Panc1 (cell line): ENCODE measurements around the gene GRID2. TPM values are rescaled to one million over a fixed set of nuclear protein-coding genes. Genes with fewer than 3 reads are reported as not detected.

ENCODE experiments used
- ATAC-seq: fragments of 200-7000 bp; cut with Tn5 transposase; 2 replicates; pipeline ENCODE4 v1.9.1; 2020; ENCODE audit warnings: mild to moderate bottlenecking, moderate library complexity
- BruUV-seq: library from RNA; stranded (reverse); fragments of 400-500 nt; replicated peaks from 2 replicates; lab custom pipeline; 2021; lab: Mats Ljungman, UMichigan
- CTCF ChIA-PET: fragments of 300-600 bp; sonication (Branson Sonifier 250); formaldehyde crosslinking; loops from one replicate; lab custom pipeline; 2022; ENCODE audit warnings: antibody characterized with exemption; lab: Charles Lee
- POLR2A ChIA-PET: fragments of 300-600 bp; sonication (Branson Sonifier 250); formaldehyde crosslinking; loops from one replicate; lab custom pipeline; 2022; ENCODE audit warnings: antibody characterized with exemption; lab: Charles Lee
- DNase-seq: peaks from one replicate; pipeline ENCODE4 v3.0.0-alpha.2; 2010; ENCODE audit warnings: low read depth, low spot score
- H3K27ac ChIP-seq: 2 replicates; pipeline ENCODE4 v1.5.1; 2011; ENCODE audit warnings: mild to moderate bottlenecking, low read length, inconsistent platforms
- H3K27me3 ChIP-seq: fragments of 200-500 bp; sonication (Bioruptor generic); 2 replicates; pipeline ENCODE4 v1.6.0; 2014; ENCODE audit warnings: low read length, inconsistent platforms; ENCODE audit not compliant: control insufficient read depth, insufficient read depth
- H3K36me3 ChIP-seq: fragments of 200-500 bp; sonication (Bioruptor generic); 2 replicates; pipeline ENCODE4 v1.5.1; 2014; ENCODE audit warnings: inconsistent platforms, mild to moderate bottlenecking, low read length, moderate library complexity; ENCODE audit not compliant: control insufficient read depth, insufficient read depth
- H3K4me1 ChIP-seq: 2 replicates; pipeline ENCODE4 v1.5.1; 2011; ENCODE audit warnings: inconsistent platforms, mild to moderate bottlenecking, low read length, moderate library complexity; ENCODE audit not compliant: control insufficient read depth, insufficient read depth
- H3K4me3 ChIP-seq, 2 experiments: 2 replicates each; pipeline ENCODE4 v1.5.1; 2011 to 2012; ENCODE audit warnings: low read depth in 2 of 2, low read length in 2 of 2, mild to moderate bottlenecking in 2 of 2, inconsistent platforms in 1 of 2, moderate library complexity in 1 of 2
- H3K9me3 ChIP-seq: fragments of 200-500 bp; sonication (Bioruptor generic); 2 replicates; pipeline ENCODE4 v1.5.1; 2014; ENCODE audit warnings: low read depth, mild to moderate bottlenecking, inconsistent platforms, low read length, moderate library complexity; ENCODE audit not compliant: control insufficient read depth, insufficient read depth
- CTCF ChIP-seq: fragments of 450-650 bp; IDR thresholded peaks from 2 replicates; pipeline ENCODE4 v1.5.1; 2017; ENCODE audit warnings: mild to moderate bottlenecking
- POLR2AphosphoS5 ChIP-seq: IDR thresholded peaks from 2 replicates; pipeline ENCODE4 v1.6.1; 2012; ENCODE audit warnings: mild to moderate bottlenecking, low read depth, low read length, moderate library complexity
- REST ChIP-seq, 2 experiments: IDR thresholded peaks; 2 replicates each; pipeline ENCODE4 v1.6.1; 2011 to 2012; ENCODE audit warnings: low read depth in 2 of 2, control low read depth in 1 of 2, low read length in 1 of 2, mild to moderate bottlenecking in 1 of 2, moderate library complexity in 1 of 2; ENCODE audit not compliant: insufficient read depth in 1 of 2
- SIN3A ChIP-seq: IDR thresholded peaks from 2 replicates; pipeline ENCODE4 v1.6.1; 2012; ENCODE audit warnings: low read depth, mild to moderate bottlenecking, low read length, moderate library complexity, borderline replicate concordance; ENCODE audit not compliant: insufficient read depth
- TCF7L2 ChIP-seq: IDR thresholded peaks from 2 replicates; pipeline ENCODE4 v1.6.1; 2011; ENCODE audit warnings: mild to moderate bottlenecking, low read depth, low read length, inconsistent platforms
- in situ Hi-C: cut with HindIII; loops from 2 replicates; pipeline ENCODE4 v1.10.0; 2016; ENCODE audit warnings: low sequenced_read_pairs, low pct_unique_long_range_greater_than_20kb
- intact Hi-C: fragments of 100-400 bp; cut with micrococcal nuclease; formaldehyde crosslinking; loops from one replicate; pipeline ENCODE4 v1.10.0; 2022; ENCODE audit not compliant: unreplicated experiment
- total RNA-seq: library from RNA; stranded (reverse); gene quantifications from one replicate; pipeline ENCODE4 v1.2.1, GENCODE V29; 2021; ENCODE audit not compliant: unreplicated experiment

GRID2 gene
- total RNA-seq, 1 experiment from 2014 or later, result 0.08 TPM

GRCh38 chr4:92529510-92529909 is 225.7 kb downstream of the GRID2 start:
- CTCF ChIA-PET, result no interaction called here
- TF ChIP-seq TCF7L2, result no peak
- no peak for TF ChIP-seq REST (IDR thresholded peaks at IDR 0.05; ENCODE audit: insufficient read depth in 1 of 2, low read depth in 2 of 2, low read length in 1 of 2)
- no peak for TF ChIP-seq POLR2AphosphoS5
- no peak for TF ChIP-seq CTCF
- no peak for TF ChIP-seq SIN3A
- in situ Hi-C loops, result no loop called here

GRCh38 chr4:92535599-92535998 is 231.8 kb downstream of the GRID2 start:
- H3K4me3 ChIP-seq, result no peak overlapping the region
- ChIA-PET CTCF (no interaction called here), POLR2A (no interaction called here)
- no peak overlapping the region for H3K27ac ChIP-seq
- no peaks in the 10 kb centered on the region for H3K9me3 ChIP-seq
- no peaks in the 10 kb centered on the region for H3K27me3 ChIP-seq
- no peak for TF ChIP-seq REST (IDR thresholded peaks at IDR 0.05; ENCODE audit: insufficient read depth in 1 of 2, low read depth in 2 of 2, low read length in 1 of 2)
- TF ChIP-seq SIN3A, result no peak
- TF ChIP-seq CTCF, result no peak
- TF ChIP-seq TCF7L2, result no peak
- TF ChIP-seq POLR2AphosphoS5, result no peak
- ATAC-seq (no peak), DNase-seq (no peak)
- intact Hi-C loops (no loop called here), in situ Hi-C loops (no loop called here)
- no peaks in the 10 kb centered on the region for H3K36me3 ChIP-seq
- no TSS peak for BruUV-seq
- H3K4me1 ChIP-seq, result no peaks in the 10 kb centered on the region

More at GRCh38 chr4:92529510-92529909, 225.7 kb downstream of the GRID2 start:
- Histone ChIP-seq H3K9me3 (no peaks in the 10 kb centered on the region), H3K36me3 (no peaks in the 10 kb centered on the region), H3K27me3 (no peaks in the 10 kb centered on the region), H3K4me1 (no peaks in the 10 kb centered on the region), H3K4me3 (no peak overlapping the region), H3K27ac (no peak overlapping the region)
- POLR2A ChIA-PET, result no interaction called here
- DNase-seq, result no peak
- no TSS peak for BruUV-seq
- no peak for ATAC-seq
- intact Hi-C loops, result no loop called here
